Measurements from ENCODE around the gene FBLN2.

GRCh38 chr3:13677272-13677671 is 128.3 kb downstream of the FBLN2 start:
- TF ChIP-seq CTCF (IDR thresholded peaks at IDR 0.05; ENCODE audit: low read depth, low read length) (no peak), EZH2phosphoT487 (IDR thresholded peaks at IDR 0.05; ENCODE audit: low read depth) (no peak)
